Measurements from ENCODE around the gene TMEM200A. TPM values are rescaled to one million over a fixed set of nuclear protein-coding genes. Genes with fewer than 3 reads are reported as not detected.

Gene TMEM200A
- total and polyA plus RNA-seq, 8 donors: 1.5 to 12.6 (median 3.2) TPM

- Histone ChIP-seq H3K36me3 (no peaks in the 10 kb centered on the region), H3K9me3 (no peaks in the 10 kb centered on the region), H3K27me3 (no peaks in the 10 kb centered on the region), H3K4me1 (no peaks in the 10 kb centered on the region), H3K4me3 (no peak overlapping the region), H3K27ac (no peak overlapping the region)
- no peak for TF ChIP-seq CTCF (IDR thresholded peaks at IDR 0.05)
- DNase-seq: no peak
- intact Hi-C loops (cut with DNase I): no loop called here
- ATAC-seq: no peak
Measured at GRCh38 chr6:130426066-130426721, 60.4 kb downstream of the TMEM200A start.

- no peak overlapping the region for H3K27ac ChIP-seq
- no peaks in the 10 kb centered on the region for H3K4me1 ChIP-seq
- no peaks in the 10 kb centered on the region for H3K27me3 ChIP-seq
- no peak for DNase-seq
- H3K9me3 ChIP-seq: no peaks in the 10 kb centered on the region
- intact Hi-C loops (cut with DNase I): no loop called here
- no peak for TF ChIP-seq CTCF (IDR thresholded peaks at IDR 0.05)
- H3K36me3 ChIP-seq: no peaks in the 10 kb centered on the region
- no peak overlapping the region for H3K4me3 ChIP-seq
- no peak for ATAC-seq
Measured at GRCh38 chr6:130431346-130431852, 65.6 kb downstream of the TMEM200A start.

GRCh38 chr6:130432838-130433237 is 67.0 kb downstream of the TMEM200A start:
- H3K27me3 ChIP-seq: no peaks in the 10 kb centered on the region
- H3K4me3 ChIP-seq: no peak overlapping the region
- H3K4me1 ChIP-seq: no peaks in the 10 kb centered on the region
- H3K9me3 ChIP-seq: no peaks in the 10 kb centered on the region
- no peaks in the 10 kb centered on the region for H3K36me3 ChIP-seq
- no peak overlapping the region for H3K27ac ChIP-seq
- no peak for TF ChIP-seq CTCF (IDR thresholded peaks at IDR 0.05)
- intact Hi-C loops (cut with DNase I): no loop called here
- ATAC-seq (no peak), DNase-seq (no peak)

GRCh38 chr6:130434174-130434873 is 68.5 kb downstream of the TMEM200A start:
- Histone ChIP-seq H3K4me3 (no peak overlapping the region), H3K4me1 (no peaks in the 10 kb centered on the region), H3K36me3 (no peaks in the 10 kb centered on the region), H3K9me3 (no peaks in the 10 kb centered on the region), H3K27ac (no peak overlapping the region), H3K27me3 (no peaks in the 10 kb centered on the region)
- intact Hi-C loops (cut with DNase I): no loop called here
- TF ChIP-seq CTCF (IDR thresholded peaks at IDR 0.05): no peak
- no peak for ATAC-seq
- DNase-seq: no peak

GRCh38 chr6:130435181-130435580 is 69.4 kb downstream of the TMEM200A start:
- H3K4me1 ChIP-seq: no peaks in the 10 kb centered on the region
- H3K27me3 ChIP-seq: no peaks in the 10 kb centered on the region
- H3K4me3 ChIP-seq: no peak overlapping the region
- no peaks in the 10 kb centered on the region for H3K9me3 ChIP-seq
- no peaks in the 10 kb centered on the region for H3K36me3 ChIP-seq
- ATAC-seq (no peak), DNase-seq (no peak)
- TF ChIP-seq CTCF (IDR thresholded peaks at IDR 0.05): no peak
- intact Hi-C loops (cut with DNase I): no loop called here
- no peak overlapping the region for H3K27ac ChIP-seq

Data from left lung (tissue), 10 donors.